ENCODE measurements around the gene SEMA3B.
"Not testable (repeated sequence)": the region's sequence is repeated elsewhere in the genome, so short reads cannot be mapped to it uniquely, and the experiment has no call there.

The SEMA3B gene

DNA sequence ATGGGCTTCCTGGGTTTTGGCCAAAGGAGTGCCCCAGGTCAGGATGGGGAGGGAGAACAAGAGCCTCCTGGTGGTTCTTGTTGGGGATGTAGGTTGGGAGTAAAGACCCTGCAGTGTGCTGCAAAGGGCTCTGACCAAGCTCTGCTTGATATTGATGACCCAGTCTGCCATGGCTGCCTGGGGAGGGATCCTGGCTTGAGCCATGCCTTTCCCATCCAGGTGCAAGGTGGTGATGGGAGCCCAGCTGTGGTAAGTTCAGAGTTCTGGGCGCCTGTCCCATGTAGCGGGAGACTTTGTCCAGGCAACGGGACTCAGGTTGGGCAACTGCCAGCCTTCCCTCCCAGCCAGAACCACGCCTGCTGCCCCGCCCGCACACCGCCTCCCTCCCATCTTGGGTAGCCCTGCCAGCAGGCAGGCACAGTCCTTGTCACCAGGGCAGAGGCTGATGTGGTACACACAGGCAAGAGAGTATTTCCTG is 30.4 kb upstream of the SEMA3B start:
- no peak for DNase-seq

DNA sequence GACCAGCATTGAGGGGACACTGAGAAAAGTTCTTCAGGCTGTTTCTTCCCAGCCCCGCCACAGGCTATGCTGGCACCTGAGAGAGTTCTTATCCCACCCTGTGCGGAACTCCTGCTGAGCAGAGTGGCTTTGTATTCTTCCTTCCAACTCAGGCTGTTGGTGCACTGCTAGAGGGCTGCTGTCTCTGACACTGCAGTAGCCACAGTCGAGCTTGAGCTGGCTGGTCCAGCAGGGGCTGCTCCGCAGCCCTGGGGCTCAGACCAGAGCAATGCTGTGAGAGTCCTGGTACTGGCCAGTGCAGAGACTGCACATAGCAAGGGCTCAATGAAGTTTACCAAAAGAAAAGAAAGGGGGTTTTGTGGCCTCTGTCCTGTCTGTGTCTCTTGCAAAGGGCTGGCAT is 29.3 kb upstream of the SEMA3B start:
- no peak for DNase-seq

DNA sequence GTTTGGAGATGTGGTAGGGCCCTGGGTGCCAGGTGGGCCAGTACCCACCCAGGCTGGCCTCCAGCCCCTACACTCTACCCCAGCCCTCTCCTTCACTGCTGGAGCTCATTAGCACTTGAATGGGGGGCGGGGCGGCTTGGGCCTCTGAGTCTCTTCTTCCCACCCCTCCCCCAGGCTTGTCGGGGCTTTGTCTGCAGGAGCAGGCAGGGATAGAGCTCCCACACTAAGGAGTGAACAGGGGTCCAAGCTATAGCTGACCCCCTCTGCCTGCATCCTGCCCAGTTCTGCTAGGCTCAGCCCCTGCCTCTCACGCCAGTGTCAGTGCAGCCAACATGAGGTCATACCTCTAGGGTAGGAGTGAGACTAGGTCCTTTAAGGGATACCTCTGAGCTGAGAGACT is 27.8 kb upstream of the SEMA3B start:
- no peak for DNase-seq

DNA sequence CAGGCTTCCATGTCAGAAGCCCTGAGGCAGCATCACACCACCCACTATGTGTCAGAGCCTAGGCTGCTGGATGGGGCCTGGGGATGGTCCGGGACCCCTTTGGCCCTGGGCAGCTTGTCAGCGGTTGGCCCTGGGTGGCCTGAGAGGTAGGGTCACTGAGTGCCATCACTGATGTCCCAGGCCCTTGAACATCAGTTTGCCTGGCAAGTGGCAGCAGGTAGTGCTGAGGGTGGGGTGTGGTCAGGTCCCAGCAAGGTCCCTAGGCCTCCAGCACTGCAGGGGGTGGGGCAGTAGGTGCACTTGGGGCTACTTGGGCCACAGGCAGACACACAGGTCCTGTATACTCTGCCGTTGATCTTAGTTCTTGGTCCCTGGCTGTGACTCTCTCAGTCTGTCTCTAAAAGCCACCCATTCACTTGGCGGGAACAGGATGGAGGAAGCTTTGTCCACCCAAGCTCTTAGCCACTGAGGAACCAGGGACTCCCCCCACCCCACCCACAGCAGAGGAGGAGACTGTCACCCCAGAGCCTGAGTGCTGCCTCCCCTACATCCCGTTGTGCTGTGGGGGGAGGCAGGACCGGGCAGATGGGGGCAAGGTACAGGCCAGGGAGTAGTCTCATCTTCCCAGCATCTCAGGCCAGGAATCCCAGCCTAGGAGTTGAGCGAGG is 27.1 kb upstream of the SEMA3B start:
- no peak for DNase-seq

DNA sequence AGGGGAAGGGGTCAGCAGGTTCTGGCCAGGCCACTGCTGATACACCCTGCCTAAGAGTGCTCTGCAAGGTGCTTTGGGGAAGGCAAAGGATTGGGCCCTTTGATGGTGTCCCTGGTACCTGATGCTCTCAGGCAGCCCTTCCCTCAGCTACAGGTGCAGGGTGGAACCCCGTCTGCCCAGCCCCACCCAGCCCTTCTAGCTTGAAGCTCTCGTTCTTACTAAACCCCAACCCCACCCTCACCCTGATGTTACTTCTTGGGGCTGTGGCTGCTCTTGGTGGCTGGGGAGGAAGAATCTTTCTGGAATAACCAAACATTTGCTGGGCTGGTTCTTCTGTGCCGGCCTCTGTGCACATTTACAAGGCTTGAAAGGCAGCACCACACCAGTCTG is 26.6 kb upstream of the SEMA3B start:
- no peak for DNase-seq

DNA sequence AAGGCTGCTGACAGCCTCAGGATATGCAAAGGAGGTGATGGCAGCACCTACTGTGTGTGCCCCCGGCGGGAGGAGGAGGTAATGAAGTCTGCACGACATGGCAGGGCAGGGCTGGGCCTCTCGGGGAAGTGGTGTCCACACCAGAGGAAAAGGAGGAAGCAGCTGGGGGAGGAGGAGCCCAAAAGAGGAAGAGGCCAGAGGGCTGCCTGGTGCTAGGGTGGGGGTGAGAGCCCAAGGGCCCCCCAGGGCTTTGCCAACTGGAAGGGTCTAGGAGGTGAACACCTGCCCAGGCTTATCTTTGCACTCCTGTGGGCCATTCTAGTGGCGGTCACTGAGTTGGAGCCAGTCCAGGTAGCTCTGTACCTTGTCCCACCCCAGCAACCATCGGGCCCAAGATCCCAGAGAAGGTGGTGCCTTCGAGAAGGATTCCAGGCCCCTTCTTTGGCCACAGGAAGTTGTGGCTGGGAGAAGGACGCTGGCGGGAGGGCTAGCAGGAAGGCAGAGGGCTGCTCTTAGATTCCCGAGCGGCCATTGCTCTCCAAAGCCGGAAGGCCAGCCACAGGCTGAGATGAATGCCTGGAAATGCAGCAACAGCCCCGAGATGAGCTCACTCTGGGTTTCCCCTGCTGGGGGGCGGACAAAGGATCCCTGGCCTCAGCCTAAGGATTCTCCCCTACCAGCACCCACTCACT is 25.9 kb upstream of the SEMA3B start:
- DNase-seq = no peak

DNA sequence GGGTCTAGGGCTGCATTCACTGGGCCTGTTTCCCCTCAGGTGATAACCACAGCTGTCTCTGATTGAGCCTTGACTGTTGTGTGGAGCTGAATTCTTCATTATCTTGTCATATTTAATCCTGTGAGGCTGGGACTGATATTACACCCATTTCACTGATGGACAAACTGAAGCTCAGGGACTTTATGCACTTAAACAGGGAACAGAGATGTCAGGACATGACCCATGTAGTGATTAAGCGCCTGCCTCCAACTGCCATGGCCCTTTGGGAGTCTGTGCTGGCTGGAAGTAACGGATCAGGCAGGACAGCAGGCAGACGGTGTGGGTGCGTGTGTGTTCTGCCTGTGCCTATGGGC is 25.4 kb upstream of the SEMA3B start:
- DNase-seq = no peak

DNA sequence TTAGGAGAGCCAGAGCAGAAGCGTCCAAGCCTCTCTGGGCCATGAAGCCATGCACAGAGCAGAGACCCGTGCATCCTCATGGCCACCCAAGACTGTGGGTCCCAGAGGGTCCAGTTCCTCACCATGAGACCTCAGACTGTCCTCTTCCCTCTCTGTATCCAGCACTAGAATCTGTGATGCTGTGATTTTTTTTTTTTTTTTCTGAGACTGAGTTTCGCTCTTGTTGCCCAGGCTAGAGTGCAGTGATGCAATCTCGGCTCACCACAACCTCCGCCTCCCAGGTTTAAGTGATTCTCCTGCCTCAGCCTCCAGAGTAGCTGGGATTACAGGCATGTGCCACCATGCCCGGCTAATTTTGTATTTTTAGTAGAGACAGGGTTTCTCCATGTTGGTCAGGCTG is 24.1 kb upstream of the SEMA3B start:
- not testable (repeated sequence) for DNase-seq

DNA sequence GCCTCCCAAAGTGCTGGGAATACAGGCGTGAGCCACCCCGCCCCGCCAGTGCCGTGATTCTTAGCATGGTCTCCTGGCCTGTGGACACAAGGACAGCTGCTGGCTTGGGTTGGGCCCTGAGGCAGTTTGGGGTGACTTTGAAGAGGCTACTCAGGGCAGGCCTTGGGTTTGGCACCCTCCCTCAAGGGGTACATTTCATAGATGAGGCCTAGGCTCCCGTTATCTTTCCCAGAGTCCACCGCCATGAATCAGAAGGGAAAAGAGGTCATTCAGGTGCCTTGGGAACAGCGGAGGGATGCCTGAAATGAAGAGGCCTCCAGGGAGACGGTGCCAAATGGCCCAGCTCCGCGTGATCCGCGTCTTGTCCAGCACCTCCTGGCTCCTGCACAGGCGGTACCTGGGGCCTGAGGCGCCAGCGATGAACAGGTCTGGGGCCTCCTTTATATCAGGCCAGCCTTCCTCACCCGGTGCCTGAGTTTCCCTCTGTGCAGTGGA is 23.6 kb upstream of the SEMA3B start:
- DNase-seq = peak; percentile 25

DNA sequence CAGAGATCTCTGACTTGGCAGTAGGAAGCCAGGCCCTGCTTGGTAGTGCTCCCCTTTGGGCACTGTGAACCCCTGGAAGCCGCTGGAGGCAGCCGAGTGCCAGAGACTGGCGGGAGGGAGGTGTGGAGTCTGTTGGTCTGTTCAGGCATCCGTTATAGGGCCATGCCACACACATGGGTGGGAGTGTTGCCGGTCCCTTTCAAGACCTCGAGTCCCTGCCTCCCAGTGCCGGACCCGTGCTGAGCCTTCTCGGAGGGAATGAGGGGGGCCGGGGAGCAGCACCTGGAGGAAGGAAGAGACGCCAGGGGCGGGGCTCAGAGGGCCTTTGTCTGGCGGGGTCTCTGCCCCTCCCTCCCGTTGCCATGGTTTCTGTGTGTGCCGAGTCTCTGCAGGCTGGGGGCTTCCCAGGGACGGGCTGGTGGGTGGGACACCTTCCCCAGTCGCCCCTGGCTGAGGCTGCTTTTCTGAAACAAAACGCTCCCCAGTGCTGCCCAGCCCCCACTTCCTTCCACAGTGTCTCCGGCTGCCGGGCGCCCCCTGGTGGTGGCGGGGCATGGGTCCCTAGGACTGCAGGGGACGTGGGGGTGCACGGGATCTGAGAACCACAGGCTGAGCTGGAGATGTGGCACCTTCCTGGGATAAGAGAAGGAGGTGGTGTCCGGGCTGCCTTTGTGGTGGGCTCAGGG is 23.0 kb upstream of the SEMA3B start:
- peak; percentile 77 for DNase-seq

DNA sequence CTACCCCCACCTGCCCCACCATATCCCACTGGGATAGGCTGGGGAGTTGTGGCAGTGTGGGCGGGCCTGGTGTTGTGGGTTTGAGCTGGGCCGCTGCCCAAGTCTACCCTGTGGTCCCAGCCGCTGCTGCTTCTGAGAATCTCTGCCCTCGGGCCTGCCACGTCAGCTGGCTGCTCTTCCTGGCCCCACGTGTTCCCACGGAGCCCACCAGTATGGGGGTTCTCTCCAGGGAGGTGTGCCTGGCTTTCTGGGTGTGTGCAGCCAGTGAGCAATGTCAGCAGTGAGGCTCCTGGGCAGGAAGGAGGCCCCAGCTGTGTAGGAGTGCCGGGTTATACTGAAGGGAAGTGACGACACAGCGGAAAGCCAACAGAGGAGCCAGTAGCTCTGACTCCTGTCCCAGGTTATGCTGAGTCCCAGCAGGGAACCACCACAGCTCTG is 22.4 kb upstream of the SEMA3B start:
- DNase-seq = peak; percentile 29

DNA sequence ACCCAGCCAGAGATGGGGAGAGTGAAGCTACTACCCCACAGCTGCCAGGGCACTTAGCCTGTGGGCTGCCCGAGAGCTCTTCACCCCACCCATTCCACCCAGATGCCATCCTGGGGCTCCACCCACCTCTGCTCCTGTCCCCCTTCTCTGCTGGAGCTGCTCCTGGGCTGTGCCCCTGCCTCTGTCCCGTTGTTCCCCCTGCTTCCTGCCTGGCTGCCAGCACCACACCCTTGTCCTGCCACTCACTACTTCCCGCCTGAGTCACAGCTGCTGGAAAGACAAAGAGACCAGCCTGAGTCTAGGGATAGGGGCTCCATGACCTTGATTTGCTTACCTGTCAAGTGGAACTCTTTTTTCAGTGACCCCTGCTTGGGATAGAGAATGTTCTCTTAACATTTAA is 20.6 kb upstream of the SEMA3B start:
- DNase-seq = peak; percentile 32

DNA sequence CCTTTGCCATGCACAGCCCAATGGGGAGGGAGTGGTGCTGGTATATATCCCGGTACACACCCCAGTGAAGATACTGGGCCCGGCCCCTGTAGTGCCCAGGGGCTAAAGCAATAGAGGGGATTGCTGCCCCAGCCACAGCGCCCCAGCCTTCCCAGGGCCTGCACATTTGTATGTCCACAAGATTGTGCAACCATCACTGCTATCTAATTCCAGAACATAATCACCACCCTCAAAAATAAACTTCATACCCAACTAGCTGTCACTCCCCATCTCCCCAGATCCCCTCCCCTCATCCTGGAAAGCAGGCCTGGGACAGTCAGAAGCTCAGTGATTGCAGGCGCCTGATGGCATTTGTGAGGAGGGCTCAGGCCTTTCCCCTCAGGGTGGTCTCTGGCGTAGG is 19.5 kb upstream of the SEMA3B start:
- DNase-seq = no peak

DNA sequence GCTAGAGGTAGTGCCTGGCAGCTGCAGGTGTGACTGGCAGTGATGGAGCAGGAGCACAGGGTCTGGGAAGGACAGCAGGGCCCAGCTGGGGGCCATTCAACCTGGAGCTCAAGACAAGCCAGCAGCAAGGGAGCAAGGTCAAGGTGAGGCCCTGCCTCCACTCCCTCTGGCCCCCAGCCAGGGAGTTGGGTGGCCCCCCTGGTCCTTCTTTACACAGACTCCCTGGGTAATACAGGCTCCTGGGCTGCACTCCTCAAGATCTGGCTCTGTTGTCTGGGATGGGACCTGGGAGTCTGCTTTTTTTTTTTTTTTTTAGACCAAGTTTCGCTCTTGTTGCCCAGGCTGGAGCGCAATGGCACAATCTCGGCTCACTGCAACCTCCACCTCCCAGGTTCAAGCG is 18.4 kb upstream of the SEMA3B start:
- DNase-seq = no peak

DNA sequence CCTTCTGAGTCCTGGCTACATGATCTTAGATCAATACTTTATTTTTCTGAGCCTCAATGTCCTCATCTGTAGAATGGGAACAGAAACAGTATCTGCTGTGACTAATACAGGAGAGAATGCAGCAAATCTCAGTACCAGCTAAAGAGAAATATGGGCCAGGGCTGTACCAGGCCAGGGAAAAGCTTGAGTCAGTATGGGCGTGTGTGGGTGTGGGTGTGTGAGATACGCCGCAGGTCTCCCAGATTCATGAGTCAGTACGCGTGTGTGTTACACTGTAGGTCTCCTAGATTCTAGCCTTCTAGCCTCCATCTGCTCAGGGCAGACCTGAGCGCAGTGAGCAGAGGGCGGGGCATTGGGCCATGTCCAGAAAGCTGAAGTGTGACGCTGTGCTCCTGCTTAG is 17.7 kb upstream of the SEMA3B start:
- no peak for DNase-seq

DNA sequence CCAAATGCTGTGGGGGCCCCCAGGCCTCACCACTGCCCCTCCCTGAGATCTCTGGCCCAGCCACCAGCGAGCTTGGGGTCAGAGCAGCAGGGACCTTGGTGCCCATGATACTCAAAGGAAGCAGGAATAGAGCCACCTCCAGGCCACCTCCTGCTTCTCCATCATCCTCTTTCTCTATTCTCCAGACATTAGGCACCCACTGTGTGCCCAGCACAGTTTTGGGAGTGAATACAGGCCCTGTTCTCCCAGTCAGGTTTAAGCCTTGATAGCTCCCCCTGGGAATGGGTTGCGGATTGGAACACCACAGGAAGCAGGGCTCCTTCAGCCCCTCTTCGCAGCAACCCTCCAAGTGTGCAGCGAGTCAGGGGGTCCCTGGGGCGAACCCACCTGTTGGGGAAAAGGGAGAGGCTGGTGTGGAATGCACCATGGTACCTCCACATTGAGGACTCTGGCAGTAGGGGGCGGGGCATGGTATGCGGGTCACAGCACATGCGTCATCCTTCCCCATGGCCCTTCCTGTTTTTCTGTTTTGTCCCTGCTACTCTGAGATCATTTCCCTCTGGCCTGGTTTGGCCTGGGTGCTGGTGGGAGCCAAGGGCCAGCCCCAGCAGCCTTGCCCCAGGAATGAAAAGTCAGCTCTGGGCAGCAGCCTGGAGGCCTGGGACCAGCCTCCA is 14.2 kb upstream of the SEMA3B start:
- DNase-seq = no peak

DNA sequence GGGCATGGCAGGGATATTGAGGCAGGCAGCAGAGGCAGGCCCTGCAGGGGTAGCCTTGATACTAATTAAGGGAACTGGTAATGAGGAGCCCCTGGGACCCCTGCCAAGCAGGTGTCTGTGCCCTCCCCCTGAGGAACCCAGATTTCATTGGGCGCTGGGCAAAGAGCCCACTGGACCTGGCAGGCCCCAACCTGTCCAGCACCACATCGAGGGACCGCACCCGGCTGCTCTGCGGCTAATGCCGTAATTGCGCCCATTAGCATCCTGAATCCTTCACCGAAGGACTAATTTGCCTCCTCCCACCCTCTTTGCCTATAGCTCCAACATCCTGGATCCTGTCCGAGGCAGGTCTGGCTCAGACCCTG is 13.7 kb upstream of the SEMA3B start:
- no peak for DNase-seq

DNA sequence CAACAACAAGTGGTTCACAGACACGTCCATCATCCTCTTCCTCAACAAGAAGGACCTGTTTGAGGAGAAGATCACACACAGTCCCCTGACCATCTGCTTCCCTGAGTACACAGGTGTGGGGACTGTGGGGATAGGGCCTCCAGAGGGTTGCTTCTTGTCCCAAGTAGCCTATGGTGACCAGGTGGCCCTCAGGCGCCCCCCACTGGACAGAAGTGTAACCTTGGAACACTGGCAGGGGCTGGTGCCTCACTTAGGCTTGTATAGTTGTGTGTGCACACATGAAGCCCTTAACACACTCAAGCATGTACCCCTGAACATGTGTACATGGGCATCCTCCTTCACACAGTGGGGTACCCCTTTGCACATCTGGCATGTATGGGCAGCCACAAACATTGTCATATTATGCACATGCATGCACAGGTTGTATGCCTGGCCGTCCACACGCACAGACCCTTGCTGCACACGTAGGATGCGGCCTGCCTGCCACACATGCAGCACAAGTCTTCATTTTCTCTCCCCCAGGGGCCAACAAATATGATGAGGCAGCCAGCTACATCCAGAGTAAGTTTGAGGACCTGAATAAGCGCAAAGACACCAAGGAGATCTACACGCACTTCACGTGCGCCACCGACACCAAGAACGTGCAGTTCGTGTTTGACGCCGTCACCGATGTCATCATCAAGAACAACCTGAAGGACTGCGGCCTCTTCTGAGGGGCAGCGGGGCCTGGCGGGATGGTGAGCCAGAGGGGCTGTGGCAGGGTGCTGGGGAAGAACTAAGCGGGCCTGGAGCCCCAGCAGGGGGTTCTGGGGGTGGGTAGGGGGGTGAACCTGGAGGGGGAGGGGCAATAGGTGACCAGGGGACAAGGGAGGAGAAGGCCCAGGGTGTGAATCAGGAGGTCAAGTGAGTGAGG is 11.7 kb upstream of the SEMA3B start:
- peak; percentile 69 for DNase-seq

DNA sequence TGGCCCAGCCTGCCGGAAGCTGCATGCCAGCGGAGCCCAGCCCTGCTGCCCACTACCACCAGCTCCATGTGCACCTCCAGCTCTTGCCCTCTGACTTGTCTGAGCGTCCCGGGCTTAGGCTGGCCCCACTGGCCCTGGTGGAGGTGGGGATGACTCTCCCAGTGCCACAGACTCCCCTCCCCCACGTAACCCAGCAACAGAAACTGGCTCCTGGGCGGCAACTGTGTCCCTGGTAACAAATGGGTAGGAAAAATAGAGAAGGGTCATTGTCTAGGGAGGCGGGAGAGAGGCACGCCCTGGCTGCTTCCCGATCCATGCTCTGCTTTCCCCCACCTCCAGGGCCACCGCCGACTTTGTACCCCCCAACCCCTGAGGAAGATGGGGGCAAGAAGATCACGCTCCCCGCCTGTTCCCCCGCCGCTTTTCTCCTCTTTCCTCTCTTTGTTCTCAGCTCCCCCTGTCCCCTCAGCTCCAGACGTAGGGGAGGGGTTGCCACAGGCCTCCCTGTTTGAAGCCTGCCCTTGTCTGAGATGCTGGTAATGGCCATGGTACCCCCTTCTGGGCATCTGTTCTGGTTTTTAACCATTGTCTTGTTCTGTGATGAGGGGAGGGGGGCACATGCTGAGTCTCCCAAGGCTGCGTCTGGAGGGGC is 10.8 kb upstream of the SEMA3B start:
- DNase-seq = no peak

DNA sequence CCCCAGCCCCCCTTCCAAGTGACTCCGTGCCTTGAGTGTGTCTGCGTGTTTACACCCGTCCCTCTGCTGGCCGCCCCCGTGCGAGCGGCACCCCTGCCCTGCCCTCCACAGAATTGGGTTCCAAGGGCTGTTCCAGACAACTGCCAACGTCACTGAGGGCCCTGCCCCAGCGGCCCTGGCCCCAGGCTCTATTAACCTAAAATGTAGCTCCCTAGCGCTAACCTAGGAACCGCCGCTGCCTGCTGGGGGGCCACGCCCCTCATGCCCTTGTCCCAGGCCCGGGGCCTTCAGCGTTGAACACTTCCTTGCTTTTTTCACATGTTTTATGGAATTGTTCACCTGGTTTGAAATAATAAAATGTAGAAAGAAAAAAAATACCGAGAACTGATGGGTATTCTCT is 10.0 kb upstream of the SEMA3B start:
- no peak for DNase-seq

DNA sequence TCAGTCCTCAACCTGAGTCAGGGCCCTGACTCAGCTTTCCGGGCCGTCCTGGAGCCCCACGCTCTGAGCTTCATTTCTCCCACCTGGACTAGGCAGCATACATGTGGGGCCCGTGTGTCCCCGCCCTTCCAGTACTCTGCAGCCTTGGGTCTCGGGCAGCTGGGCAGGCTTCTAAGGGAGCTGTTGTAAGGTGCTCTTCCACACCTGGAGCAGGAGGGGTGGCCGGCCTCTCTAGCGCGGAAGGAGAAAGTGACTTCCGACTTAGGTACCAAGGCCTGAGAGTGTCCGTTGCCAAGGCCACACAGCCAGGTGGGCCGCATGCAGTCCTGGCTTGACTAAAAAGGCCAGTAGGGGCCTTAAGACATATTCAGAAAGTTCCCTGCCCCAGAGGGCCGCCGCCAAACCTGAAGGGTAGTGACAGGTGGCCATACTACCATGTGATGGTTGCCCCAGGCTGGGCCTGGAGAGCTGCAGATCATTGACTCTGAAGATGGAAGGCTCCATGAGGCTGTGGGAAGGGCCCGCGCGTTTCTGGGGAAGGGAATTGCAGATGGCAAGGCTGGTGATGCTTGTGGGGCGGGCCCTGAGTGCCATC is 9.4 kb upstream of the SEMA3B start:
- no peak for DNase-seq
